Measurements from ENCODE around the gene JMJD6.

DNA sequence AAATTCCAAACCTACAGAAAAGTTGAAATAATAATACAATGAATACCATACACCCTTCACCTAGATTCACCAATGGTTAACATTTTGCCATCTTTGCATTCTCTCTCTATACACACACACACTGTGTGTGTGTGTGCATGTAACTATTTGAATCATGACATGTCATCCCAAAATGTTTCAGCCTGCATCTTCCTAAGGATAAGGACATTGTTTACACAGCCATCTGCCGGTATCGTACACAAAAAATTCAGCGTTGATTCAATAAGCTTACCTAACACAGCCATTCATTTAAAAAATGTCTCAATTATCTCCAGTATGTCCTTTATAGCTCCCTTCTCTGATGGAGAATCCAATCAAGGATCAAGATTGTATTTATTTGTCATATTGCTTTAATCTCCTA lies 19.6 kb downstream of the JMJD6 start:
- TF ChIP-seq, protein P1, sequence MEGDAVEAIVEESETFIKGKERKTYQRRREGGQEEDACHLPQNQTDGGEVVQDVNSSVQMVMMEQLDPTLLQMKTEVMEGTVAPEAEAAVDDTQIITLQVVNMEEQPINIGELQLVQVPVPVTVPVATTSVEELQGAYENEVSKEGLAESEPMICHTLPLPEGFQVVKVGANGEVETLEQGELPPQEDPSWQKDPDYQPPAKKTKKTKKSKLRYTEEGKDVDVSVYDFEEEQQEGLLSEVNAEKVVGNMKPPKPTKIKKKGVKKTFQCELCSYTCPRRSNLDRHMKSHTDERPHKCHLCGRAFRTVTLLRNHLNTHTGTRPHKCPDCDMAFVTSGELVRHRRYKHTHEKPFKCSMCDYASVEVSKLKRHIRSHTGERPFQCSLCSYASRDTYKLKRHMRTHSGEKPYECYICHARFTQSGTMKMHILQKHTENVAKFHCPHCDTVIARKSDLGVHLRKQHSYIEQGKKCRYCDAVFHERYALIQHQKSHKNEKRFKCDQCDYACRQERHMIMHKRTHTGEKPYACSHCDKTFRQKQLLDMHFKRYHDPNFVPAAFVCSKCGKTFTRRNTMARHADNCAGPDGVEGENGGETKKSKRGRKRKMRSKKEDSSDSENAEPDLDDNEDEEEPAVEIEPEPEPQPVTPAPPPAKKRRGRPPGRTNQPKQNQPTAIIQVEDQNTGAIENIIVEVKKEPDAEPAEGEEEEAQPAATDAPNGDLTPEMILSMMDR (IDR thresholded peaks at IDR 0.05), result no peak
- TF ChIP-seq SIN3A (IDR thresholded peaks at IDR 0.05; ENCODE audit: borderline replicate concordance, insufficient read depth, low read depth, low read length) (no peak), POLR2AphosphoS5 (IDR thresholded peaks at IDR 0.05; ENCODE audit: low read depth, low read length) (no peak)
